Activated CD4-positive, alpha-beta T cell treated with anti-CD3 and anti-CD28 coated beads, Interleukin-2, amount 10 ng/mL, durations not matched to agents 24 days and 14 days (primary cell): ENCODE measurements around the gene TSC1. TPM values are rescaled to one million over a fixed set of nuclear protein-coding genes. Genes with fewer than 3 reads are reported as not detected.

Source experiments
- DNase-seq: peaks from one replicate; pipeline ENCODE4 v3.0.0; 2022
- H3K27ac Mint-ChIP-seq: one replicate; pipeline ENCODE4 v1.8.0; 2022; ENCODE audit warnings: mild to moderate bottlenecking, mixed read lengths
- H3K27me3 Mint-ChIP-seq: one replicate; pipeline ENCODE4 v1.8.0; 2022; ENCODE audit warnings: mixed read lengths
- H3K36me3 Mint-ChIP-seq: one replicate; pipeline ENCODE4 v1.8.0; 2022; ENCODE audit warnings: low read depth, mild to moderate bottlenecking, mixed read lengths
- H3K4me1 Mint-ChIP-seq: one replicate; pipeline ENCODE4 v1.8.0; 2021; ENCODE audit warnings: mixed read lengths
- H3K4me3 Mint-ChIP-seq: one replicate; pipeline ENCODE4 v1.8.0; 2022; ENCODE audit warnings: mild to moderate bottlenecking, moderate library complexity, mixed read lengths
- H3K9me3 Mint-ChIP-seq: one replicate; pipeline ENCODE4 v1.8.0; 2021; ENCODE audit warnings: mixed read lengths
- intact Hi-C: fragments of 100-400 bp; cut with micrococcal nuclease; formaldehyde crosslinking; loops from one replicate; pipeline ENCODE4 v1.15.1; 2023
- total RNA-seq: library from RNA; stranded (reverse); gene quantifications from 2 replicates; pipeline ENCODE4 v1.2.3, GENCODE V29; 2022

The TSC1 gene
- total RNA-seq, 1 donor from 2014 or later = 33.5 TPM

DNA sequence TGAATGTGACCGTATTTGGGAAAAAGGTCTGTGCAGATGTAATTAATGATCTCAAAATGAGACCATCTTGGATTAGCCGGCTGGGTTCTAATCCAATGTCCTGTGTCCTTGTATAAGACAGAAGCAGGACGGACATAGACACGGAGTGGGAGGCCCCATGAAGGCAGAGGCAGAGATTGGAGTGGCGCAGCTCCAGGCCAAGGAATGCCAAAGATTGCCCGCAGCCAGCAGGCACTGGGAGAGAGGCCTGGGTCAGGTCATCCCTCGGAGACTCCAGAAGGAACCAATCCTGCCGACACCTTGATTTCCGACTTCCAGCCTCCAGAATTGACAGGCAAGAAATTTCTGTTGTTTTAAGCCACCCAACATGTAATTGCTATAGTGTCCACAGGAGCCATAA lies 21.1 kb upstream of the TSC1 start:
- H3K27me3 Mint-ChIP-seq = peaks cover 11% of the 10 kb centered on the region
- H3K9me3 Mint-ChIP-seq = no peaks in the 10 kb centered on the region
- no peaks in the 10 kb centered on the region for H3K4me1 Mint-ChIP-seq
- intact Hi-C loops = no loop called here
- H3K27ac Mint-ChIP-seq = no peak overlapping the region
- no peak overlapping the region for H3K4me3 Mint-ChIP-seq
- DNase-seq = no peak
- no peaks in the 10 kb centered on the region for H3K36me3 Mint-ChIP-seq

DNA sequence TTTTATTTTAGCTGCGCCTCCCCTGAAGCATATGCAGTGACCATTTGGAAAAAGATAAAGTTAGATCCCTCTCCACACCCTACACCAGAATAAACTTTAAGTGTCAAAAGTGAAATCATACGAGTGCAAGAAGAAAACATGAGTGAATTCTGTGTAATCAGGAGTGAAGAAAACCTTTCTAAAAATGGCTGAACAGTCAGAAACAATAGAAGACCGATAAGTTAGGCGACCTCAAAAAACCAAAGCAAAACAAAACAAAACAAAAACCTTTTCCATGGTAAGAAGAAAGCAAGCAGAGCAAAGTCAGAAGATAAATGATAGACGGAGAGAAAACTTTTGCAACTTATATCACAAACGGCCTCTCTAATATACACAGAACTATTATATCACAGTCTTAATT lies 16.6 kb upstream of the TSC1 start:
- H3K4me1 Mint-ChIP-seq = no peaks in the 10 kb centered on the region
- intact Hi-C loops = no loop called here
- H3K9me3 Mint-ChIP-seq = peaks cover 18% of the 10 kb centered on the region
- H3K4me3 Mint-ChIP-seq = no peak overlapping the region
- no peaks in the 10 kb centered on the region for H3K36me3 Mint-ChIP-seq
- peaks cover 9% of the 10 kb centered on the region for H3K27me3 Mint-ChIP-seq
- H3K27ac Mint-ChIP-seq = no peak overlapping the region
- DNase-seq = no peak

DNA sequence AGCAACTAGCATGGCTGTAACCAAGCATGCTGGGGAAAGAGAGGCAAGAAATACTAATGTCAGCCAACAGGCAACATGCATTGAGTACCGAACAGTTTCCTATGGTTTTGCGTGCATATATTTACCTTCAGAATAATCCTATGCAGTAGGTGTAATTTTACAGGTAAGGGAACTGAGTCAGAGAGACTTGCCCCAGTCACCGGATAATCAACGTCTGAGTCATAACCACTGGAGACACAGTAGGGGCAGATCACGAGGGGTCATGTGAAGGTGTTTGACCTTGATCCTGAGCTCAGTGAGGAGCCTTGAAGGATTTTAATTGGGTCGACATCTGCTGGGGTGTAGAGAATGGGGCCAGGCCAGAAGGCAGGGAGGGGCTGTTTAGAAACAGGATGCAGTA lies 13.4 kb upstream of the TSC1 start:
- no peaks in the 10 kb centered on the region for H3K36me3 Mint-ChIP-seq
- no peaks in the 10 kb centered on the region for H3K4me1 Mint-ChIP-seq
- no peak overlapping the region for H3K27ac Mint-ChIP-seq
- no peak overlapping the region for H3K4me3 Mint-ChIP-seq
- peaks cover 9% of the 10 kb centered on the region for H3K27me3 Mint-ChIP-seq
- intact Hi-C loops = no loop called here
- H3K9me3 Mint-ChIP-seq = peaks cover 18% of the 10 kb centered on the region
- DNase-seq = no peak

DNA sequence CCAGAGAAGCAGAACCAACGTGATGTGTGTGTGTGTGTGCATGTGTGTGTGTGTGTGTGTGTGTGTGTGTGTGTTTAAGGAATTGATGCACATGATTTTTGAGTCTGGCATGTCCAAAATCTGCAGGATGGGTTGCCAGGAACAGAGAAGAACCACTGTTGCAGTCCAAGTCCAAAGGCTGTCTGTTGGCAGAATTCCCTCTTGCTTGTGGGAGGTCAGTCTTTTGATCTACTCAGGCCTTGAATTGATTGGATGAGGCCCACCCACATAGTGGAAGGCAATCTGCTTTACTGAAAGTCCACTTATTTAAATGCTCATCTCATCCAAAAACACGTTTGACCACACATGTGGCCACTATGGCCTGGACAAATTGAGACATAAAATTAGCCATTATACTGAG lies 11.4 kb upstream of the TSC1 start:
- peaks cover 18% of the 10 kb centered on the region for H3K9me3 Mint-ChIP-seq
- H3K36me3 Mint-ChIP-seq = no peaks in the 10 kb centered on the region
- peaks cover 2% of the 10 kb centered on the region for H3K27me3 Mint-ChIP-seq
- DNase-seq = no peak
- H3K27ac Mint-ChIP-seq = no peak overlapping the region
- no peaks in the 10 kb centered on the region for H3K4me1 Mint-ChIP-seq
- intact Hi-C loops = no loop called here
- H3K4me3 Mint-ChIP-seq = no peak overlapping the region

DNA sequence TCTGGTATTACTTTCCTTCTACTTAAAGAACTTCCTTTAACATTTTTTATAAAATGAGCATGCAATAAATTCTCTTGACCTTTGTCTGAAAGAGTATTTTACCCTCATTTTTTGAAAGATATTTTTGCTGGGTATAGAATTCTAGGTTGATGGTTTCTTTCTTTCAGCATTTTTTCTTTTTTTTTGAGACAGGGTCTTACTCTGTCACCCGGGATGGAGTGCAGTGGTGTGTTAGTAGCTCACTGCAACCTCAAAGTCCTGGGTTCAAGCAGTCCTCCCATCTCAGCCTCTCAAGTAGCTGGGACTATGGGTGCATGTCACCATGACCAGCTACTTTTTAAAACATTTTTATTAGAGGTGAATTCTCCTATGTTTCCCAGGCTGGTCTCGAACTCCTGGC lies 10.7 kb upstream of the TSC1 start:
- Mint-ChIP-seq H3K9me3 (peaks cover 18% of the 10 kb centered on the region), H3K27ac (no peak overlapping the region), H3K36me3 (no peaks in the 10 kb centered on the region), H3K4me3 (no peak overlapping the region), H3K4me1 (no peaks in the 10 kb centered on the region), H3K27me3 (peaks cover 1% of the 10 kb centered on the region)
- intact Hi-C loops = no loop called here
- no peak for DNase-seq

DNA sequence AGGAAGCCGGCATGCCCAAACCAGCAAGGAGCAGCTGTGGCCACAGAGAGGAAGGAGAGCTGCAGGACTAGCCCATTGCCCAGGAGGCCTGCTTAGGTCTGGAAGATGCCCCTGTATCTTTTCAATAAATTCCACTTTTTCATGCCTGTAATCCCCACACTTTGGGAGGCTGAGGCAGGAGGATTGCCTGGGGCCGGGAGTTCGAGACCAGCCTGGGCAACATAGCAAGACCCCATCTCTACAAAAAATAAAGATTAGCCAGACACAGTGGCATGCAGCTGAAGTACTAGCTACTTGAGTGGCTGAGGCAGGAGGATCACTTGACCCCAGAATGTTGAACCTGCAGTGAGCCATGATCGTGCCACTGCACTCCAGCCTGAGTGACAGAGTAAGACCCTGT lies 5.3 kb upstream of the TSC1 start:
- Mint-ChIP-seq H3K36me3 (no peaks in the 10 kb centered on the region), H3K4me3 (no peak overlapping the region), H3K27me3 (no peaks in the 10 kb centered on the region), H3K9me3 (no peaks in the 10 kb centered on the region), H3K4me1 (peaks cover 4% of the 10 kb centered on the region), H3K27ac (no peak overlapping the region)
- no peak for DNase-seq
- intact Hi-C loops = no loop called here

DNA sequence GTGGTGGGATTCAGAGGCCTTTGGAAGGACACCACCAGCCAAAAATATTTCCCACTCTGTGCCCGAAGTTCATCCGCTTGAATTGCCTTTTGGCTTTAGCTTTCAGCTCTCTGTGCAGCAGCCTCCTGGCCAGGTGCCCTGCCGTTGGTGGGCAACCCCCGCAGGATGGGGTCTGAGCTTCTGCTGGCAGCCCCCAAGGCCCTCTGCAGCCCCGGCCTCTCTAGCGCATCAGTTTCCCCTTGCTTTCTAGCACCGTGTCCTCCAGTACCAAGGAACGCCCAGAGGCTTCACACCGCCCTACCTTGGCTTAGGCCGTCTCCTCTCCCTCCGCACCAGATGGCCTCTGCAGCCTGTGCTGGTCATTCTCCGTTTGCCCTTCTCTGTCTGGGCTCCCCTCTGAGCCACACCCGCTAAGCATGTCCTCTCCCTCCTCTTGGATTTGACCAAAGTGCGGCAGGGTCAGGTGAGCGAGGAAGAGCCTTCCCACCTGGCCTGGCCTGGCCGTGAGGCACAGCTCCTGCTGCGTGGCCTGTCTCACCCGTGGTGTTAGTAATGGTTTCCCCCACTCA lies 4.2 kb upstream of the TSC1 start:
- H3K36me3 Mint-ChIP-seq = peaks cover 3% of the 10 kb centered on the region
- no peak for DNase-seq
- intact Hi-C loops = no loop called here
- no peak overlapping the region for H3K4me3 Mint-ChIP-seq
- H3K4me1 Mint-ChIP-seq = peaks cover 10% of the 10 kb centered on the region
- peaks cover 2% of the 10 kb centered on the region for H3K27me3 Mint-ChIP-seq
- H3K27ac Mint-ChIP-seq = no peak overlapping the region
- no peaks in the 10 kb centered on the region for H3K9me3 Mint-ChIP-seq

DNA sequence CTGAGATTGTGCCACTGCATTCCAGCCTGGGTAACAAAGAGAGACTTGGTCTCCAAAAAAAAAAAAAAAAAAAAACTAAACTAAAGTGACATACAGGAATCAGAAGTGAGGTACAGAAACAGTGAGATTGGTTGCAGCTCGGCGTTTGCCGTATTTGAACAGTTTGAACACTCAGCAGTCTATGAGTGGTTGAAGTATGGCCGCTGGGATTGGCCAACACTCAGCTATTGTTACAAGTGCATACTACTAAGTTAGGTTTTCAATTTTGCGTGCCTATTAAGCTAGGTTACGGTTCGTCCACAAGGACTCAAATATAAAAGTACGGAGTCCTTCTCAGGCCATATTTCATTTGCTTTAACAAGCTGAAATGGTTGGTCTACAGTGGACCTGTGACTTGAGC lies 3.3 kb upstream of the TSC1 start:
- intact Hi-C loops = no loop called here
- Mint-ChIP-seq H3K27ac (no peak overlapping the region), H3K4me1 (peaks cover 14% of the 10 kb centered on the region), H3K27me3 (peaks cover 2% of the 10 kb centered on the region), H3K4me3 (no peak overlapping the region), H3K9me3 (no peaks in the 10 kb centered on the region), H3K36me3 (peaks cover 3% of the 10 kb centered on the region)
- no peak for DNase-seq

DNA sequence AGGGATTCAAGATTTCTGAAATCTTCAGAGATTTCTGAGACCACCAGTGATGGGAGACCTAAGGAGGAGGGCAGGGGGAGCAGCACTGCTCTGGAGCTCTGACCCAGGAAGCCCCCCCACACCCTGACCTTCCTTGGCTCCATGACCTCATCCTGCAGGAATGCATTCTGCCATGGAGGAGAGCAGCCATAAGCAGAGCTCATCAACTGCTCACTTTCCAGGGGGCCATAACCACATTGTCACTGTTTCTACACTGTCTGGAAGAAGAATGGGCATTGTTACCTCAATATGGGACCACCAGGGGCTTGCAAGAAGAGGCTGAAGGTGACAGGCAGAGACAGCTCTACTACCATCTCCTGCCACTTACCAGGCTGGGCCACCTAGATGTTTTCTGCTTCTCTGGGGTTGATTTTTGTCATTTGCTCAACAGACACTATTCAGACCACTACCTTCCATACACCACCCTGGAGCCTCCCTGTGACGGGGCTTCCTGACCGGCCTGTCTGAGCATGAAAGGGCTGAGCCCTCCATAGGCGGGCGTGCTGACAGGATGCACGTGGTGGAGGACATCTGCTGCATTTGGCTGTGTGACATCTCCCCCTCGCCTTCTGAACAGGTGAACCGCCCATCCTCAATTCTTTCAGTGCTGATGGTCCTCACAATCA lies 2.3 kb upstream of the TSC1 start:
- Mint-ChIP-seq H3K36me3 (peaks cover 3% of the 10 kb centered on the region), H3K4me3 (no peak overlapping the region), H3K27ac (no peak overlapping the region), H3K27me3 (peaks cover 2% of the 10 kb centered on the region), H3K9me3 (no peaks in the 10 kb centered on the region), H3K4me1 (peaks cover 16% of the 10 kb centered on the region)
- intact Hi-C loops = no loop called here
- DNase-seq = no peak

DNA sequence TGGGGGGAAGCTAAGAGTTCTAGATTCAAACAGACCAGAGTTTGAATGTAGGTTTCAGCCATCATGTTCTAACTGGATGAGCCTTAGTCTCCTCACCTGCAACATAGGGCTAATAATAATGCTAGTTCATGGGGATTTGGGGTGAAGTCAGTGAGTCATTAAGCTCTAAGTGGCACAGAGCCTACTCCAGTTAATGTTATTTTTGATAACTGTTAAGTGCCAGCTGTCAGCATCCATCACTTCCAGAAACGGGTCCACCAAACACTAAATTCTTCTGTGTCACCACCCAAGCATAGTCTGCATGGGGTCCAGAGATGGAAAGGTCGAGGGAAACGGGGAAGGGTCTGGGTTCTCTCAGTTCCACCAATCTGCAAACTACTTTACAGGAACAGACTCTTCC lies 1.8 kb upstream of the TSC1 start:
- peaks cover 2% of the 10 kb centered on the region for H3K27me3 Mint-ChIP-seq
- H3K36me3 Mint-ChIP-seq = peaks cover 3% of the 10 kb centered on the region
- no peak overlapping the region for H3K4me3 Mint-ChIP-seq
- intact Hi-C loops = no loop called here
- H3K27ac Mint-ChIP-seq = no peak overlapping the region
- peaks cover 16% of the 10 kb centered on the region for H3K4me1 Mint-ChIP-seq
- DNase-seq = no peak
- H3K9me3 Mint-ChIP-seq = no peaks in the 10 kb centered on the region

DNA sequence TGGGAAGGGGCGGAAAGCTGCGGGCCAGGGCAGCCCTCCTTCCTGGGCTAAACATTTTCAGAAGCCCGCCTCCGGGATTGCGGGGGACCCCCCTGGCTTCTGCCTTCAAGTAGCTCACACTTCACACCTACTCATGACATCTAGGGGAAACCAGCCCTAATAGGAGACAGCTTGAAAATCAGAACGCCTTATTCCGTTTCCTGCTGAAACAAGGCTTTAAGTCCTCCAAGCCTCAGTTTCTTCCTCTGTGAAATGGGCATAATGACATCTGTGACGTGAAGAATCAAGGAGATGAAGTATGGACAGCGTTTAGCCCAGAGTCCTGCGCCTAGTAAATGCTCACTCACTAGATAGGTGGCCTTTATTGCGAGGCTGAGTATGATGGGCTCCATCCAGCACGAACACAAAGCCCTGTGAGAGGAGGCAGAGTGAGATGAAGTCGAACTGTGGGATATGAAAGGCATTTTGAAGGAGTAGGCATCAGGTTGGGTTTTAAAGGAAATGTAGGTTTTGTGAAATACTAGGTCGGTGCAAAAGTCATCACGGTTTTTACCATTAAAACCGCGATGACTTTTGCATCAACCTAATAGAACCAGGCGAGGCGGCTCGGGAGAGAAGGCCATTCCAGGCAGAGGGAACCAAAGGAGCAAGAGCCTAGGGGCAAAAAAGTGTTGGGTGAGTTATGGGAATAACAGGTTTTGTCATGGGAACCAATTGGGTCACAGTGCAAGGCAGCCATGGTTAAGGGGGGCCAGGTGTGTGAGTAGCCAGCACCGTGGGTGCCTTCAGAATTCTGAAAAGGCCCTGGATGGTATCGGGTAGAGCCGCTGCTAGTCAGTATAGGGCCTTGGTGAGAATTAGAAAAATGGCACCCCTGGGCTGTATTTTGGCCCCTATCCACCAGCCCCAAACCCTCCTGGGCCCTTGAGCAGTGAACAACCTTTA lies 1.0 kb upstream of the TSC1 start:
- peaks cover 3% of the 10 kb centered on the region for H3K36me3 Mint-ChIP-seq
- peak overlapping the region; percentile 100 for H3K27ac Mint-ChIP-seq
- peak overlapping the region; percentile 96 for H3K4me3 Mint-ChIP-seq
- intact Hi-C loops = loop anchor here (2.0 kb wide), 1 partner anchor 77 kb away; no protein-coding TSS in a partner anchor
- H3K4me1 Mint-ChIP-seq = peaks cover 16% of the 10 kb centered on the region
- no peaks in the 10 kb centered on the region for H3K9me3 Mint-ChIP-seq
- DNase-seq = no peak
- H3K27me3 Mint-ChIP-seq = peaks cover 2% of the 10 kb centered on the region

DNA sequence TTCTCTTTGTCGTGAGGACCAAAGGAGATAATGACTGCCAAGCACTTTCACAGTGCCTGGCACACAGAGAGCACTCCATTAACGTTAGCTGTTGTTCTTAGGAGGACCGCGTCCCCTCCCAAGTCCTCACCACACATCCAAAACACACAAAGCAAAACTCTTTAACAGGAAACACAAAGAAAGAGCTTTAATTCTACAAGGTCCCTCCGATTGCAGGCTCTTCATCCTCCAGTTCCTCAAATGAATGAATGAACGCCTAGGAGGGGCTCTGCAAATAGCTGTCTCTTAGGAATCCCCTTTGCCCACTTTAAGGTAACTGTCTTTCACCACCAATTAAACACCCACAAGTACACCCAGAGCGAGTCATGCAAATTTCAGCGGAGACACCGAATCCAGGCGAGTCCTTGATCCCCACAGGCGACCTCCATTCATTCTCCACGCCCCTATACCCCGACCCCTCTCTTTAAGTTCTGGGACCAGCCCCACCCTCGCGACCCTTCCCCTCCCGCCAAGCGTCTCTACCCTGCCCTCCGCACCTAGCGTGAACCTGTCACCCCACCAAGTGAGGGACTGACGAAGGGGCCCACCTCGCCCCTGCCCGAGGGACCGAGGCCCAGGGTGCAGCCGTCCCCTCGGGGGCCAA lies 644 bp downstream of the TSC1 start:
- no peak for DNase-seq
- peaks cover 16% of the 10 kb centered on the region for H3K4me1 Mint-ChIP-seq
- intact Hi-C loops = loop anchor here (1.0 to 2.0 kb wide), 2 partner anchors 65 to 79 kb away; partner anchors contain the start of genes AK8 and SPACA9
- H3K27ac Mint-ChIP-seq = peak overlapping the region; percentile 81
- peaks cover 3% of the 10 kb centered on the region for H3K36me3 Mint-ChIP-seq
- H3K4me3 Mint-ChIP-seq = peak overlapping the region; percentile 96
- H3K27me3 Mint-ChIP-seq = peaks cover 2% of the 10 kb centered on the region
- no peaks in the 10 kb centered on the region for H3K9me3 Mint-ChIP-seq

DNA sequence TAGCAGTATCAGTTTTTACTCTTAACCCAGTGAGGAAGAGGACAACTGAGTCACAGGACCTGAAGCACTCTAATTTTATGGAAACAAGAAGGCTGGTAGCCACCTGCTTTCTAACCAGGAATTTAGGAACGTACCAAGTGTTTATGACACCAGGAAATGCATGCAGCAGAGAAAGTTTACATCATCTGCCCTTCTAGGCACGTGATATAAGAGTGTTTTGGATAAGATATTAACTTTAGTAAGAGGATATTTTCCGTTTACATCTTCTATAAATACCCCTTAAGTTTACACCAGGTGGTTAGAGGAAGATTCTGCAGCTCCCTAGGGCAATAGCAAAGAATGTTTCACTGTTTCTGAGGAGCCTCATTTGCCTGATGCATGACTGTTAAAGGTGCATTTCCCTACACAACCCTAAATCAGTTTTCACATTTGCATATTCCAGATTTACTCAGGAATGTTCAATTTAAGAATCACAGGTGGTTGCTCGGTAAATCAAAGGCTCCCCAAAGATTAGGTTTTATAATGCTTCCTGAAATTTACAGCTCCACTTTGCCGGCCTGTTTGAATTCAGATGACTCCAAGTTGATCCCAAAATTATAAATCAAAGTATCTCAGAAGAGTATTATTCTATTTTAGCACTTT lies 1.8 kb downstream of the TSC1 start:
- intact Hi-C loops = no loop called here
- no peak for DNase-seq
- H3K27me3 Mint-ChIP-seq = peaks cover 2% of the 10 kb centered on the region
- H3K9me3 Mint-ChIP-seq = no peaks in the 10 kb centered on the region
- peaks cover 16% of the 10 kb centered on the region for H3K4me1 Mint-ChIP-seq
- H3K36me3 Mint-ChIP-seq = peaks cover 3% of the 10 kb centered on the region
- H3K4me3 Mint-ChIP-seq = peak overlapping the region; percentile 96
- H3K27ac Mint-ChIP-seq = no peak overlapping the region
